ENCODE data around the gene GLI3. TPM values are rescaled to one million over a fixed set of nuclear protein-coding genes. Genes with fewer than 3 reads are reported as not detected.

The GLI3 gene
- total RNA-seq, 1 donor from 2014 or later, result not detected

DNA sequence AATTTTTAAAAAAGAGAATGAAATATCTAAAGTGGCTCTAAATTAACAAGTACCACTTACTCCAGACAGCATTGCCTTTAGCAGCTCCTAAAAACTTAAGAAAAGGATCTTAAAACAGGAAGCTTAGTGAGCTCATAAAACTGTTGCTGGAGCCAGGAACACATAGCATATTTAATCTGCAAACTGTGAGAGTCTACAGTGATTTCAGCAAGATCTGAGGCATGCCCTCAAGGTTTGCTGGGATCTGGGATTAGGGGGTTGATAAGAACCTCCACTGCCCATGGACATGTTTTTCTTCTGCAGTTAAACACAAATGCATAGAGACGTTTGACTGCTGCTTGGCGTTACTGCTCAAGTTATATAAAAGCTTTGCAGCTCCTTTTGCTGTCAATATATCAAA lies 3.8 kb downstream of the GLI3 start:
- Mint-ChIP-seq H3K4me3 (no peak overlapping the region), H3K27ac (no peak overlapping the region), H3K9me3 (no peaks in the 10 kb centered on the region), H3K27me3 (ENCODE audit: insufficient read depth) (peaks cover 73% of the 10 kb centered on the region), H3K36me3 (ENCODE audit: low read depth) (no peaks in the 10 kb centered on the region), H3K4me1 (ENCODE audit: low read depth) (no peaks in the 10 kb centered on the region)
- intact Hi-C loops (cut with micrococcal nuclease), result loop anchor here (10.0 kb wide), 1 partner anchor 632 kb away; no protein-coding TSS in a partner anchor
- DNase-seq (ENCODE audit: low spot score), result no peak

DNA sequence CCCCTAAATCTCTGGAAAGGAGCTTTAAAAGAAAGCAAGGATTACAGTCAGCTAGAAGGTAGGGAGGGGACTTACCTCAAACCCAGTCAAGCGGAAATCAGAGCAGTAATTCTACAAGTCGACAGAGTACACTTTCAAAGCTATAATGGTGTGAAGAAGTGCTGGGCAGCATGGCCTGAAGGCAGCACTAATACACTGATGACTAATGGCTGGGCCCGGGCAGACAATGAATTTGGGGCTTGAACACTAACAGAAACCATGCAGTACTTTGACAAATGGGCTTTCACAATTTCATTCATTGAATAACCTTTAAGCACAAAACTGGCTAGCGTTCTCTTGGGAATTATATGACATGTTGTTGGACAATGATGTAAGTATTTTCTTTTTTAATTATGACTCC lies 4.7 kb downstream of the GLI3 start:
- Mint-ChIP-seq H3K27me3 (ENCODE audit: insufficient read depth) (peaks cover 75% of the 10 kb centered on the region), H3K9me3 (no peaks in the 10 kb centered on the region), H3K27ac (no peak overlapping the region), H3K4me1 (ENCODE audit: low read depth) (peaks cover 4% of the 10 kb centered on the region), H3K4me3 (no peak overlapping the region), H3K36me3 (ENCODE audit: low read depth) (no peaks in the 10 kb centered on the region)
- no peak for DNase-seq (ENCODE audit: low spot score)
- intact Hi-C loops (cut with micrococcal nuclease), result loop anchor here (10.0 kb wide), 1 partner anchor 633 kb away; no protein-coding TSS in a partner anchor

DNA sequence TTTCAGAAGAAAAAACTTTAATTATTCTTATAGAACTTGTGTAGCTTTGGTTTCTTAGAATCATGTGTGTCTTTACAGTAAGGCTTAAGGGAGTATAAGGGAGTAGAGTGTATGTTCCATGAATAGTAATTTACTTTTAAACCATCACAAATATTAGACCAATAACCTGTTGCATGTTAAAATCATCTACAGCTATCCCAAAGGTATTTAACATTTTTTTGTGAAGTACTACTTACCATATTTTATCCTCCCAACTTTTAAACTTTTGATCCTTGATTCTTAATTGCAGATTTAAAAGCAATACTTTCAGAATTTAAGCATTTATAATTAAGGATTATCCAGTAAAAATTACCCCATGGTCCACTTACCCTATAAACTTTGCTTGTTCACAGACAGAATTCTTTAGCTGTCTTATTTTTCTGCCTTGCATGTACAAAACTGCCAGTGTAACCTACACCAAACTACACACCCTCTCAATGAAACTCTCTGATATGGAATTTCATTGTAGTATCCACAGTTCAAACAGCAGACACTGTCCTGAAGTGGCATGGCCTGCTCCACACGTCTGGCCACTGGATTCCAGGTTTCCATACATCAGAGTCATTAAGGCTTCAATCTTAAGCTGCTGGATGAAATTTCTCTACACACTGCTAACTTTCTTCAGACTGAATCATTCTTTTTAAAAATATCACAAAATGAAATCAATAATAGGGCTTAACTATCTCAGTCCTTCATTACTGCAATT lies 5.8 kb downstream of the GLI3 start:
- Mint-ChIP-seq H3K27me3 (ENCODE audit: insufficient read depth) (peaks cover 77% of the 10 kb centered on the region), H3K9me3 (no peaks in the 10 kb centered on the region), H3K4me1 (ENCODE audit: low read depth) (peaks cover 5% of the 10 kb centered on the region), H3K36me3 (ENCODE audit: low read depth) (no peaks in the 10 kb centered on the region), H3K4me3 (no peak overlapping the region), H3K27ac (no peak overlapping the region)
- DNase-seq (ENCODE audit: low spot score), result no peak
- intact Hi-C loops (cut with micrococcal nuclease), result loop anchor here (10.0 kb wide), 1 partner anchor 634 kb away; no protein-coding TSS in a partner anchor

DNA sequence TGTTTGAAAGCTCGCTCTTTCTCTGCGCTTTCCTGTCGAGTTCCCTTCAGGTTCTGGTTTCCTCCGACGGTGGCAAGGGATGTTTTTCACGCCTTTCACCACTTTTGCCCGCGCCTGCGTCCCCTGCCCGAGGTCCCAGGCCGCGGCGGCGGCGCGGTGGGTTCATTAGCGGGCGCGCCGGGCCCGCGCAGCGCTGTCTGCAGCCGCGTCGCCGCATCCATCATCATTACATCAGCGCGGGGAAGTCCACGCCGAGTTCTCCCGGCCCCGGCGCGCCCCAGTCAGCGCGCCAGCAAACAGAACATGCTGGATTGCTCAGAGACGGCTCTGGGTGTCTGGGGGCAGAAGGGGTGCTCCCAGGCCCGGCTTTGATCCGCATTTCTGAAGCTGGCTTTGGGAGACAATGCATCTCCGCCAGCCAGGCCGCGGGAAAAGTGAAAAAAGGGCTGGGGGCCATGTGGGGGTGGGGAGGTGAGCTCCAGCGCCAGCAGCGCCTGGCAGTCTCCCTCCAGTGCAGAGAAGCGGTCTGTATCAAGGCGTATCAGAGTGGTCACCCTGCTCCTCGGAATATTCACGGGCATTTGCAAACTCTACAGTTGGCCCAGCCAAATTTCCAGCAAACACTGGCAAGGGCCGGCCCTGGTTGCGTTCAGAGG lies 8.9 kb downstream of the GLI3 start:
- peaks cover 50% of the 10 kb centered on the region for H3K27me3 Mint-ChIP-seq (ENCODE audit: insufficient read depth)
- intact Hi-C loops (cut with micrococcal nuclease), result no loop called here

DNA sequence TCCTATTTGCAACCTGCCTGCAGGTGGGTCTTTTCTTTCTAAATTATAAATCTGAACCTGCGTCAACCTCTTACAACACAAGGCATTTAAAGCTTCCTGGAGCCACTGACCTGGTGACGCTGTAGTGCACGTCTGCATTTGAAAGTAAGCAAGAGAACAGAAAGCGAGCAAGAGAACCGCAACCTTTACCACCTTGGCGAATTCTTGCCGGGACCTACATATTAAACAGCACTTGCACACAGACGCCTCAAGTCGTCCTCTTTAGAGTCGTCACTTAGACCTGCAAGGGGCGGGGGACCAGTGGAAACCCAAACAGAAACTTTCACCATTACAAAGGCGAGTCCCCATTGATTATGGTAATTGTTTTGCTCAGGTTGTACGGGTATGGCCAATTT lies 9.5 kb downstream of the GLI3 start:
- H3K27ac Mint-ChIP-seq, result no peak overlapping the region
- intact Hi-C loops (cut with micrococcal nuclease), result no loop called here
- peaks cover 5% of the 10 kb centered on the region for H3K4me1 Mint-ChIP-seq (ENCODE audit: low read depth)
- H3K36me3 Mint-ChIP-seq (ENCODE audit: low read depth), result no peaks in the 10 kb centered on the region
- H3K9me3 Mint-ChIP-seq, result no peaks in the 10 kb centered on the region
- no peak for DNase-seq (ENCODE audit: low spot score)
- H3K27me3 Mint-ChIP-seq (ENCODE audit: insufficient read depth), result peaks cover 45% of the 10 kb centered on the region
- H3K4me3 Mint-ChIP-seq, result peak overlapping the region; percentile 21

More for the DNA sequence above, 8.9 kb downstream of the GLI3 start:
- Mint-ChIP-seq H3K36me3 (ENCODE audit: low read depth) (no peaks in the 10 kb centered on the region), H3K4me3 (peak overlapping the region; percentile 21), H3K9me3 (no peaks in the 10 kb centered on the region), H3K27ac (no peak overlapping the region), H3K4me1 (ENCODE audit: low read depth) (peaks cover 5% of the 10 kb centered on the region)
- DNase-seq (ENCODE audit: low spot score), result no peak

DNA sequence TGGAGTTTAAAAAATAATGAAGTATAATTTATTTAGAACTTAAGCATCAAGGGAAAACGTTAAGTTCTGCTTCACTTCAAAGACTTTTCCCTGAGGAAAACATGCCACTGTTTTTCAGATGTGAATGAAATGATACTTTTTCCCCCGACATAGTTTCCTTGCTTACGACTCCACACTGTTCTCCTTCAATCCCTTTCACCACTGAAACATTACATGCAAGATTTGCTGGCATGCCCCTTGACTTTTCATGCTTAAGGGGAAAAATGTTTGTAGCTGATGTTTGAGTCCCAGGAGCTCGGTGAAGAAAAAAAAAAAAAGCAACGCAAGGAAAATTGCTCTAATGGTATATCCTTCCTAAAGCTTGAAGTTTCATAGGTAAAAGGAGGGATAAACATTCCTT lies 10.0 kb downstream of the GLI3 start:
- intact Hi-C loops (cut with micrococcal nuclease), result no loop called here
- no peak for DNase-seq (ENCODE audit: low spot score)
- Mint-ChIP-seq H3K27me3 (ENCODE audit: insufficient read depth) (peaks cover 40% of the 10 kb centered on the region), H3K36me3 (ENCODE audit: low read depth) (no peaks in the 10 kb centered on the region), H3K27ac (no peak overlapping the region), H3K4me3 (no peak overlapping the region), H3K9me3 (no peaks in the 10 kb centered on the region), H3K4me1 (ENCODE audit: low read depth) (peaks cover 5% of the 10 kb centered on the region)

DNA sequence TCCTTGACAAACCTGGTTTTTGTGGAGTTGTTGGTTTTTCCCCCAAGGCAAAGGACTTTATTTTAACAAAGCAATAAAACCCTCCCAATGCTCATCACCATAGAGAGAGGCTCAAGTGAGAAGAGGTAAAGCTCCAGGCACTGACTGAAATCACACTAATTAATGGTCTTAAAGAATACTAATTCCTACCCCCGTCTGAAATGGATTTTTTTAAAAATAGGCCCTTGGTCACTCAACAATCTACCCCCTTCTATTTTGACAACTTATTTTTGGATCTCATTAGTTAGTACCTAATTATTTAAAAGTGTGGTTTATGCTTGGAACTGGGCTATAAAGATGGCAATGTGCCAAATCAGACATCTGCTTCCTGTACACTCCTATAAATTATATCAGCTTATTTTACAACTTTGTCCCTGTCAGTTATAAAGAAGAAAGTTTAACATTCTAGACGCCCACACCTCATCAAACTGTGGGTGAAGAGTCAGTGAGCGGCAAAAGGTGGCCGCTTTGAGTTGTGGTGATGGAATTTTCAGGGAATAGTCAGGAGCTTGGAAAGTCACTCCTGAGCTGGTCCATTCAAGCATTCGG lies 10.6 kb downstream of the GLI3 start:
- no peaks in the 10 kb centered on the region for H3K36me3 Mint-ChIP-seq (ENCODE audit: low read depth)
- intact Hi-C loops (cut with micrococcal nuclease), result no loop called here
- H3K27me3 Mint-ChIP-seq (ENCODE audit: insufficient read depth), result peaks cover 36% of the 10 kb centered on the region

DNA sequence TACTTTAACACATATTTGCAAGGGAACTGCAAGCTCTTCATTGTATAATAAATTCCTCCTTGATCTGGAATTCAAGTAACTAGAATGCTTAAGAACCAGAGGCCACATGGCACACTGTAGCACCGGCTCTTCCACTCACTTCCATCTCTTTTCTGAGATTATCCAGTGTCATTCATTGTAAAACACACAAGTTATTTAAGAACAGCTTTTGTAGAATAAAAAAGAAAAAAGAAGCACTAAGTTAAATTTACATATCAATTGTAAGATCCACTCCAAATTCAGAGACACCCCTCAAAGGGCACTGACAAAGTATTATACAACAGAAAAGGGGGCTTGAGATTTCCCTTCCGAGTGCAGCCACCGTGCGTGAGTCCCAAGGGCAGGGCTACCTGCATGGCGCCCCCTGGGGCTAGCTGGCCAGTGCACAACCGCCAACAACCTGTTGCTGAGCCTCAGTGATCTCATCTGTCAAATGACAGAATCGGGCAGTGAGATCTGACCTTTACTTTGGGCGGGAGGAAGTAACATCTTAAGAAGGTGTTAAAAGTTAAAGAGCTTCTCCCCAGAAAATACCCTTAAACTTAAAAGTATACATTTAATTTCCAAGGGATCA lies 12.5 kb downstream of the GLI3 start:
- no peak overlapping the region for H3K27ac Mint-ChIP-seq
- no peak for DNase-seq (ENCODE audit: low spot score)
- H3K4me3 Mint-ChIP-seq, result no peak overlapping the region
- H3K27me3 Mint-ChIP-seq (ENCODE audit: insufficient read depth), result peaks cover 22% of the 10 kb centered on the region
- no peaks in the 10 kb centered on the region for H3K36me3 Mint-ChIP-seq (ENCODE audit: low read depth)
- intact Hi-C loops (cut with micrococcal nuclease), result no loop called here
- peaks cover 5% of the 10 kb centered on the region for H3K4me1 Mint-ChIP-seq (ENCODE audit: low read depth)
- H3K9me3 Mint-ChIP-seq, result no peaks in the 10 kb centered on the region

More for the DNA sequence above, 10.6 kb downstream of the GLI3 start:
- Mint-ChIP-seq H3K9me3 (no peaks in the 10 kb centered on the region), H3K4me1 (ENCODE audit: low read depth) (peaks cover 5% of the 10 kb centered on the region), H3K4me3 (no peak overlapping the region), H3K27ac (no peak overlapping the region)
- DNase-seq (ENCODE audit: low spot score), result no peak

DNA sequence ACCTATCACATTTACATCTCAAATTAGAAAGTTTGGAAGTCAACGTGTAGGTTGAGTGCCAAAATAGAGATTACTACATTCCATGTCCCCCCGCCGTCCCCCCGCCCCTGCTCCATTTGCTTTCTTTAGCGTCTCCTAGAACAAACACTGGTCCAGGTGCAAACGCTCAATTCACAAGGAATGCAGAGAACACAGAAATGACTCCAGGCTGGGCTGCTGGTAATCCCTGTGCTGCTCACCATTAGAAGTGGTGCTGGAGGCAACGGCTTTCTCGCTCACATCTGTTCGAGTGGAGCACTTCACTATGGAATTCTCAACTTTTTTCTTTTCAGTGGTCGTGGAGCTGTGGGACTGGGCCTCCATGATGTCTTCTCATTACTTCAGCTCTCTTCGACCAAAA lies 14.1 kb downstream of the GLI3 start:
- Mint-ChIP-seq H3K27me3 (ENCODE audit: insufficient read depth) (peaks cover 13% of the 10 kb centered on the region), H3K27ac (no peak overlapping the region), H3K36me3 (ENCODE audit: low read depth) (no peaks in the 10 kb centered on the region), H3K4me3 (no peak overlapping the region), H3K9me3 (no peaks in the 10 kb centered on the region), H3K4me1 (ENCODE audit: low read depth) (peaks cover 5% of the 10 kb centered on the region)
- intact Hi-C loops (cut with micrococcal nuclease), result no loop called here
- DNase-seq (ENCODE audit: low spot score), result no peak

DNA sequence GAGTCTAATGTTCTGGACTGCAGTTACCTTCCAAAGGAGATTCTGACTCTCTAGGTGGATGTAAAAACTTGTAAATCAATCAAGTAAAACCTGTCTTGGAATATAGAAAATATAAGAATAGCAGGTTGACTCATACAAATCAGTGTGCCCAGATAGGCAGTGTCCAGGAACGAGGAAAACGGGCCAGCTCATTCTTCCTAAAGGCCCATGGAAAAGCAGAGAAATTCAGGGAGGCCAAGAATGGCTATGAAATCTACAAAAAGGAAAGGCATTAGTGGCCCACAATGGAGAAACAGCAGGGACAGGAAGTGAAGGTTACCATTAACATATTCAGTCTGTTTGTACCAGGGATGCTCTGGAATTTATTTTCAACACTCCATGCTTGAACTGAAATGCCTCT lies 14.9 kb downstream of the GLI3 start:
- no peak for DNase-seq (ENCODE audit: low spot score)
- Mint-ChIP-seq H3K4me1 (ENCODE audit: low read depth) (no peaks in the 10 kb centered on the region), H3K9me3 (no peaks in the 10 kb centered on the region), H3K27me3 (ENCODE audit: insufficient read depth) (peaks cover 5% of the 10 kb centered on the region), H3K4me3 (no peak overlapping the region), H3K27ac (no peak overlapping the region), H3K36me3 (ENCODE audit: low read depth) (no peaks in the 10 kb centered on the region)
- intact Hi-C loops (cut with micrococcal nuclease), result no loop called here

GRCh38 chr7:42221304-42221703 lies 15.7 kb downstream of the GLI3 start:
- Mint-ChIP-seq H3K36me3 (ENCODE audit: low read depth) (no peaks in the 10 kb centered on the region), H3K27me3 (ENCODE audit: insufficient read depth) (peaks cover 2% of the 10 kb centered on the region), H3K4me3 (no peak overlapping the region), H3K27ac (no peak overlapping the region), H3K4me1 (ENCODE audit: low read depth) (no peaks in the 10 kb centered on the region), H3K9me3 (no peaks in the 10 kb centered on the region)
- intact Hi-C loops (cut with micrococcal nuclease), result no loop called here
- DNase-seq (ENCODE audit: low spot score), result no peak

DNA sequence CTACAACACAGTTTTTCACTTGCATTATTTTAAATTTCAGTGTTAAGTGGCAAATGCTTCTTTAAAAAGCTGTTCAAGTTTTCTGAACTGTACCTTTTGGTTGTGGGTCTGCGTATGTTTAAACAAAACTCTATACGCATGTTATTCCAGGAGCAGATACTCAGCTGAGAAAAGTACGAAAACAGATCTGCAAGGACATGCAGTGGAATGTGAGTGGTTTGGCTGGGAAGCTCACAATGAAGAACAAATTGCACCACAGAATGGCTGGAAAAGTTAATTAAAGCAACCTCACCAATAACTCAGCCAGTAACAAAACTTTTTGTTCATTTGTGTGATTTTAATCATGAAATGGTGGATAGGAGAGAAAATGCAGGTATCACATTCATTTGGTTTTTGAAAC lies 17.6 kb downstream of the GLI3 start:
- Mint-ChIP-seq H3K9me3 (no peaks in the 10 kb centered on the region), H3K27me3 (ENCODE audit: insufficient read depth) (peaks cover 4% of the 10 kb centered on the region), H3K27ac (no peak overlapping the region), H3K36me3 (ENCODE audit: low read depth) (no peaks in the 10 kb centered on the region), H3K4me1 (ENCODE audit: low read depth) (no peaks in the 10 kb centered on the region), H3K4me3 (no peak overlapping the region)
- no peak for DNase-seq (ENCODE audit: low spot score)
- intact Hi-C loops (cut with micrococcal nuclease), result no loop called here

GRCh38 chr7:42218248-42218647 lies 18.8 kb downstream of the GLI3 start:
- H3K4me1 Mint-ChIP-seq (ENCODE audit: low read depth), result no peaks in the 10 kb centered on the region
- intact Hi-C loops (cut with micrococcal nuclease), result no loop called here
- H3K9me3 Mint-ChIP-seq, result no peaks in the 10 kb centered on the region
- H3K27ac Mint-ChIP-seq, result no peak overlapping the region
- no peaks in the 10 kb centered on the region for H3K36me3 Mint-ChIP-seq (ENCODE audit: low read depth)
- DNase-seq (ENCODE audit: low spot score), result no peak
- peaks cover 4% of the 10 kb centered on the region for H3K27me3 Mint-ChIP-seq (ENCODE audit: insufficient read depth)
- H3K4me3 Mint-ChIP-seq, result no peak overlapping the region

Measured in activated T-helper 1 cell treated with anti-CD3 and anti-CD28 coated beads, Interleukin-12 subunit alpha, Interleukin-12 subunit beta, Interleukin-2, Interleukin-4 antibody, amounts not matched to agents 30 ng/mL and 10 ng/mL and 1 ng/mL, durations not matched to agents 14 hours and 24 hours and 36 hours (primary cell).